ENCODE data around the gene LRRC2.

The LRRC2 gene

GRCh38 chr3:46466273-46466672 is 99.8 kb downstream of the LRRC2 start:
- Histone ChIP-seq H3K4me2 (ENCODE audit: low read length) (no peak overlapping the region), H2AFZ (ENCODE audit: low read depth, low read length) (no peak overlapping the region), H3K4me1 (ENCODE audit: low read length) (peaks cover 4% of the 10 kb centered on the region; the same call in 1 of the 2 replicates), H3K4me3 (ENCODE audit: low read length) (no peak overlapping the region), H3K27me3 (ENCODE audit: low read depth, low read length) (peaks cover 28% of the 10 kb centered on the region), H3K79me2 (ENCODE audit: low read length) (no peaks in the 10 kb centered on the region), H3K27ac (ENCODE audit: low read length) (no peak overlapping the region), H4K20me1 (ENCODE audit: insufficient read depth, low read length) (no peaks in the 10 kb centered on the region), H3K9ac (ENCODE audit: low read length) (no peak overlapping the region), H3K9me3 (ENCODE audit: insufficient read depth, low read length) (no peaks in the 10 kb centered on the region), H3K36me3 (replicated peaks; ENCODE audit: low read depth, low read length) (no peaks in the 10 kb centered on the region)
- TF ChIP-seq CTCF (IDR thresholded peaks at IDR 0.05; ENCODE audit: low read depth, low read length) (no peak), EZH2phosphoT487 (IDR thresholded peaks at IDR 0.05; ENCODE audit: low read depth) (no peak)

All from OCI-LY3 (cell line).